AG04449 (cell line): Measurements from ENCODE around the gene TENM3.

Experiments used
- CTCF ChIA-PET: fragments of 350-600 bp; formaldehyde crosslinking; extraction: SDS; loops from one replicate; lab custom pipeline; 2021; ENCODE audit warnings: antibody characterized with exemption; lab: Yijun Ruan, JAX
- POLR2A ChIA-PET: fragments of 400-600, 350-600 bp; formaldehyde crosslinking; extraction: SDS; loops from one replicate; lab custom pipeline; 2020; ENCODE audit warnings: antibody characterized with exemption, inconsistent platforms; lab: Yijun Ruan, JAX
- DNase-seq: peaks from one replicate; pipeline ENCODE4 v3.0.0-alpha.2; 2010; ENCODE audit warnings: low read depth, low spot score
- H3K4me3 ChIP-seq: 2 replicates; pipeline ENCODE4 v1.5.1; 2011; ENCODE audit warnings: low read depth, mild to moderate bottlenecking, control low read depth, low read length
- CTCF ChIP-seq: IDR thresholded peaks from one replicate; pipeline ENCODE4 v1.5.1; 2011; ENCODE audit warnings: mild to moderate bottlenecking, moderate library complexity, low read length, control low read depth, inconsistent platforms; ENCODE audit not compliant: insufficient read depth; ENCODE audit errors: missing control alignments

The TENM3 gene

GRCh38 chr4:182704948-182705347 lies 461.7 kb downstream of the TENM3 start:
- TF ChIP-seq CTCF = no peak
- CTCF ChIA-PET = no interaction called here
- no peak overlapping the region for H3K4me3 ChIP-seq
- POLR2A ChIA-PET = no interaction called here
- no peak for DNase-seq

- no peak overlapping the region for H3K4me3 ChIP-seq
- no peak for TF ChIP-seq CTCF
- ChIA-PET POLR2A (no interaction called here), CTCF (no interaction called here)
- no peak for DNase-seq
Observed at GRCh38 chr4:182705389-182705788, 462.2 kb downstream of the TENM3 start.

GRCh38 chr4:182711211-182711610 lies 468.0 kb downstream of the TENM3 start:
- DNase-seq = peak; percentile 26
- no peak overlapping the region for H3K4me3 ChIP-seq
- ChIA-PET POLR2A (no interaction called here), CTCF (no interaction called here)
- no peak for TF ChIP-seq CTCF

GRCh38 chr4:182715548-182715947 lies 472.3 kb downstream of the TENM3 start:
- POLR2A ChIA-PET = no interaction called here
- CTCF ChIA-PET = interaction anchor here (1.7 kb wide), 1 partner anchor 16 kb away, joined by 4 read pairs; no protein-coding TSS in a partner anchor
- H3K4me3 ChIP-seq = no peak overlapping the region
- no peak for TF ChIP-seq CTCF
- DNase-seq = no peak

- DNase-seq = no peak
- no peak for TF ChIP-seq CTCF
- CTCF ChIA-PET = interaction anchor here (1.1 kb wide), 1 partner anchor 21 kb away, joined by 3 read pairs; no protein-coding TSS in a partner anchor
- no peak overlapping the region for H3K4me3 ChIP-seq
- POLR2A ChIA-PET = no interaction called here
Observed at GRCh38 chr4:182716192-182716591, 473.0 kb downstream of the TENM3 start.

- POLR2A ChIA-PET = no interaction called here
- no peak overlapping the region for H3K4me3 ChIP-seq
- no peak for DNase-seq
- TF ChIP-seq CTCF = no peak
- CTCF ChIA-PET = no interaction called here
Observed at GRCh38 chr4:182717788-182718583, 474.8 kb downstream of the TENM3 start.
